DOHH2 (cell line): ENCODE measurements around the gene GSTM4.

Experiments
- H3F3A ChIP-seq: fragments of 200-600 bp; sonication (generic), shearing (Covaris generic); 2 replicates; pipeline ENCODE4 v1.6.0; 2016; ENCODE audit warnings: antibody characterized with exemption, mild to moderate bottlenecking; ENCODE audit not compliant: control insufficient read depth, insufficient read depth
- H3K27ac ChIP-seq: fragments of 200-600 bp; sonication (generic); 2 replicates; pipeline ENCODE4 v1.5.1; 2014; ENCODE audit warnings: low read depth, mild to moderate bottlenecking, low read length, moderate library complexity
- H3K27me3 ChIP-seq: fragments of 200-600 bp; sonication (generic); 2 replicates; pipeline ENCODE4 v1.6.1; 2014; ENCODE audit warnings: mild to moderate bottlenecking, low read length, mixed read lengths; ENCODE audit not compliant: control insufficient read depth
- H3K36me3 ChIP-seq: fragments of 200-600 bp; sonication (generic); 2 replicates; pipeline ENCODE4 v1.6.1; 2014; ENCODE audit warnings: mild to moderate bottlenecking, low read length, moderate library complexity, mixed read lengths; ENCODE audit not compliant: control insufficient read depth
- H3K4me1 ChIP-seq: fragments of 200-600 bp; sonication (generic); 2 replicates; pipeline ENCODE4 v1.6.1; 2014; ENCODE audit warnings: mild to moderate bottlenecking, low read length, mixed read lengths; ENCODE audit not compliant: control insufficient read depth
- H3K4me2 ChIP-seq: fragments of 200-600 bp; sonication (generic); 2 replicates; pipeline ENCODE4 v1.6.0; 2014; ENCODE audit warnings: mild to moderate bottlenecking, low read length, moderate library complexity
- H3K4me3 ChIP-seq: fragments of 200-600 bp; sonication (generic); 2 replicates; pipeline ENCODE4 v1.5.1; 2014; ENCODE audit warnings: mild to moderate bottlenecking, low read length, mixed read lengths
- H3K79me2 ChIP-seq: fragments of 200-600 bp; sonication (generic); 2 replicates; pipeline ENCODE4 v1.6.1; 2014; ENCODE audit warnings: mild to moderate bottlenecking, low read length, mixed read lengths; ENCODE audit not compliant: control insufficient read depth
- H3K9me2 ChIP-seq: fragments of 200-600 bp; sonication (generic); replicated peaks from 2 replicates; pipeline ENCODE4 v1.6.1; 2014; ENCODE audit warnings: mild to moderate bottlenecking, low read length, mixed read lengths; ENCODE audit not compliant: control insufficient read depth
- H3K9me3 ChIP-seq: fragments of 200-600 bp; sonication (generic); 2 replicates; pipeline ENCODE4 v1.6.1; 2014; ENCODE audit warnings: antibody characterized with exemption, low read length, mixed read lengths; ENCODE audit not compliant: control insufficient read depth, insufficient read depth
- H4K20me1 ChIP-seq: fragments of 200-600 bp; sonication (generic); 2 replicates; pipeline ENCODE4 v1.6.0; 2014; ENCODE audit warnings: low read depth, mild to moderate bottlenecking, antibody characterized with exemption, low read length, moderate library complexity; ENCODE audit not compliant: control insufficient read depth, insufficient read depth
- EZH2phosphoT487 ChIP-seq: fragments of 200-600 bp; sonication (generic); IDR thresholded peaks from 2 replicates; pipeline ENCODE4 v1.6.1; 2017; ENCODE audit warnings: borderline replicate concordance, mild to moderate bottlenecking, antibody characterized with exemption, low read length, moderate library complexity, mixed read lengths
- TF ChIP-seq, protein P1 (sequence below): fragments of 200-600 bp; sonication (generic); IDR thresholded peaks from one replicate; pipeline ENCODE4 v1.5.1; 2014; ENCODE audit warnings: antibody characterized with exemption, mild to moderate bottlenecking, low read depth, low read length; ENCODE audit not compliant: poor library complexity, severe bottlenecking

The GSTM4 gene

GRCh38 chr1:109630898-109631512 is 24.9 kb upstream of the GSTM4 start:
- Histone ChIP-seq H4K20me1 (no peaks in the 10 kb centered on the region), H3K4me1 (0 out of 2 replicates have a peak, but pooled peaks cover 3% of the 10 kb centered on the region), H3K36me3 (peaks cover 47% of the 10 kb centered on the region), H3K9me2 (no peaks in the 10 kb centered on the region), H3K27me3 (no peaks in the 10 kb centered on the region), H3F3A (peaks cover 3% of the 10 kb centered on the region; the same call in 1 of the 2 replicates), H3K4me3 (no peak overlapping the region), H3K9me3 (no peaks in the 10 kb centered on the region), H3K27ac (no peak overlapping the region), H3K79me2 (no peaks in the 10 kb centered on the region), H3K4me2 (no peak overlapping the region)
- TF ChIP-seq, protein P1, sequence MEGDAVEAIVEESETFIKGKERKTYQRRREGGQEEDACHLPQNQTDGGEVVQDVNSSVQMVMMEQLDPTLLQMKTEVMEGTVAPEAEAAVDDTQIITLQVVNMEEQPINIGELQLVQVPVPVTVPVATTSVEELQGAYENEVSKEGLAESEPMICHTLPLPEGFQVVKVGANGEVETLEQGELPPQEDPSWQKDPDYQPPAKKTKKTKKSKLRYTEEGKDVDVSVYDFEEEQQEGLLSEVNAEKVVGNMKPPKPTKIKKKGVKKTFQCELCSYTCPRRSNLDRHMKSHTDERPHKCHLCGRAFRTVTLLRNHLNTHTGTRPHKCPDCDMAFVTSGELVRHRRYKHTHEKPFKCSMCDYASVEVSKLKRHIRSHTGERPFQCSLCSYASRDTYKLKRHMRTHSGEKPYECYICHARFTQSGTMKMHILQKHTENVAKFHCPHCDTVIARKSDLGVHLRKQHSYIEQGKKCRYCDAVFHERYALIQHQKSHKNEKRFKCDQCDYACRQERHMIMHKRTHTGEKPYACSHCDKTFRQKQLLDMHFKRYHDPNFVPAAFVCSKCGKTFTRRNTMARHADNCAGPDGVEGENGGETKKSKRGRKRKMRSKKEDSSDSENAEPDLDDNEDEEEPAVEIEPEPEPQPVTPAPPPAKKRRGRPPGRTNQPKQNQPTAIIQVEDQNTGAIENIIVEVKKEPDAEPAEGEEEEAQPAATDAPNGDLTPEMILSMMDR = peak; percentile 4
- no peak for TF ChIP-seq EZH2phosphoT487

DNA sequence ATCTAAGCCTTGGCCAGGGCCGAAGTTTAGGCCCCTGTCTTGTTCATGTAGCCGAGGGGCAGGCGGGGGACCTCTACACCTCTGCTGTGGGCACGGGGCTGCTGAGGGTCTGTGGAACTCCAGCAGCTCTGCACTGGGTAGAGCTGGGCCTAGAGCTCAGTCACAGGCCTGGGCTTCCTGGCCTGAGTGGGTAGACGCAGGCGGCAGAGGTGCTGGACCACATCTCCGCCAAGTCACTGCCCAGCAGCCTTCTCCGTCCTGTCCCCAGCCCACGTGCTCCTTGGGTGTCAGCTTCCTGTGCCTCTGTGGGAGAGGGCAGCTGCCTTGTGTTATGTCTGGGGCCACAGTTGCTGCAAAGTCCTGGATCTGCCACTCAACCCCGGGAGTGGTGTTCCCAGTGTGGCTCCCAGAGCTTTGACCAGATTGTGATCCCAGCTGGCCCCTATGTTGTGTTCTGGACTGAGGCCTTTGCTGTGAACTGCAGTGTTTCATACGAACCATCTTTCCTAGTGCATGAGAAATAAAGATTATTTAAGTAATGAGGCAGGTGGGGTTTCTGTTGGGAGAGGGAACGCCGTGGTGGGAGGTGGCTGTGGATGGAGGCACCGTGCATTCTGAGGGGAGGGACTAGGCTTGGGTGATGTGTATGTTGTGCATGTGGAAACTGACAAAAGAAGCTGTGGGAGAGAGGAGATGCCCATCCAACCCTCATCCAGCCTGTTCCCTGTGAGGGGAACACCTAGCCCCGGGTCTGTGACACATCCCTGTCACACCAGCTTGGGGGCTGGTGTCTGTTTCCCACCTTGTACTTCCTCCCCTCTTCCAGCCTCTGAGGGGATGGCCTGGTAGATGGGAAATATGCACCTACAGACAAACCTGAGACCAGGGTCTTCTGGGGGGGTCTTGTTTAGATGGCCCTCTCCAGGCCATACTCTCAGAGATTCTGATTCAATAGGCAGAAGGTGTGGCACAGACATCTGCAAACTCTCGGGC is 24.1 kb upstream of the GSTM4 start:
- no peaks in the 10 kb centered on the region for H3K9me2 ChIP-seq
- H3F3A ChIP-seq = peaks cover 3% of the 10 kb centered on the region; the same call in 1 of the 2 replicates
- H3K27me3 ChIP-seq = no peaks in the 10 kb centered on the region
- no peak for TF ChIP-seq EZH2phosphoT487
- TF ChIP-seq, protein P1 = no peak
- H3K9me3 ChIP-seq = no peaks in the 10 kb centered on the region
- H3K4me2 ChIP-seq = no peak overlapping the region
- H3K36me3 ChIP-seq = peaks cover 42% of the 10 kb centered on the region
- no peak overlapping the region for H3K27ac ChIP-seq
- no peaks in the 10 kb centered on the region for H3K79me2 ChIP-seq
- H3K4me3 ChIP-seq = no peak overlapping the region
- H3K4me1 ChIP-seq = 0 out of 2 replicates have a peak, but pooled peaks cover 3% of the 10 kb centered on the region
- no peaks in the 10 kb centered on the region for H4K20me1 ChIP-seq

DNA sequence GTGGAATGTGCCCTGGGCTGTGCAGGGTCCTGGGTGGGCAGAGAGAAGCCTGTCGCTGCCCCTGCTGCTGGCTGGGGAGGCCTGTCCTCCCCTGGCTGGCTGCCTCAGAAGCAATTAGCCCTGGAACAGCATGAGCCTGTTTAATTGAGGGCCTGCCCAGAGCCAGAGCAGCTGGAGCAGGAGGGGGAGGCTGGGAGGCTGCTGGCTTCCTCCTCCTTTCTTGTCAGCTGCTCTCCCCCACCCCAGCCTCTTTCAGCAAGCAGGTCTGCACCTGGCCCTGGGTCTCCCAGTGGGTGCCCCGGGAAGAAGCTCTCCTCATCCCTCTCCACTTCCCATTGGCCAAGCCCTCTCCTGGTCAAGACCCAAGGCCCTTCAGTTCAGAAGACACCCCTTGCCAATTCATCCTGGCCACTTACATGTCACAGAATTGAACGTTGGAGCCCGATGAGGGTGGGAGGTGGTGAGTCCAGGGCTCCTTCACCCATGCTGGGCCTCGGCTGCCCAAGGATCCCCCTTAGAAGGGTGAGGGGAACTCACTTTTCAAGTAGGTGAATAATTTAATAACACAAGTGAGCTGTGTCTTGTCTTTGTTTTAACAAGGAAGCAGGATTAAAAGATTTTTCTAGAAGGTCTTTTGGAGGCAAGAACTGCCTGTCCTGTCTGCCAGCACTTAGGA is 23.1 kb upstream of the GSTM4 start:
- H3K36me3 ChIP-seq = peaks cover 37% of the 10 kb centered on the region
- H3K9me3 ChIP-seq = no peaks in the 10 kb centered on the region
- 0 out of 2 replicates have a peak, but pooled peaks cover 3% of the 10 kb centered on the region for H3K4me1 ChIP-seq
- TF ChIP-seq, protein P1 = no peak
- TF ChIP-seq EZH2phosphoT487 = no peak
- H4K20me1 ChIP-seq = no peaks in the 10 kb centered on the region
- H3K4me3 ChIP-seq = no peak overlapping the region
- no peaks in the 10 kb centered on the region for H3K9me2 ChIP-seq
- no peak overlapping the region for H3K4me2 ChIP-seq
- no peaks in the 10 kb centered on the region for H3K27me3 ChIP-seq
- H3K79me2 ChIP-seq = no peaks in the 10 kb centered on the region
- H3F3A ChIP-seq = peaks cover 3% of the 10 kb centered on the region; the same call in 1 of the 2 replicates
- no peak overlapping the region for H3K27ac ChIP-seq
